C4-2B (cell line): ENCODE data around the gene MRPL45.

Source experiments
- CTCF ChIP-seq: fragments of 450-650 bp; conservative IDR thresholded peaks from 2 replicates; pipeline ENCODE4 v1.5.1; 2017; ENCODE audit warnings: mild to moderate bottlenecking
- ZFX ChIP-seq: fragments of 450-650 bp; IDR thresholded peaks from 2 replicates; pipeline ENCODE4 v1.6.1; 2017

- TF ChIP-seq CTCF: no peak
- no peak for TF ChIP-seq ZFX
These were observed 46.1 kb downstream of the MRPL45 start for GRCh38 chr17:38342886-38343607.
